ENCODE data around the gene ZNF331.

GRCh38 chr19:53509845-53510244 lies 28.1 kb upstream of the ZNF331 start:
- TF ChIP-seq ATF2 (CRISPR knock-in tag; IDR thresholded peaks at IDR 0.05; ENCODE audit: borderline replicate concordance, low read depth) = no peak
- TF ChIP-seq, protein P1, sequence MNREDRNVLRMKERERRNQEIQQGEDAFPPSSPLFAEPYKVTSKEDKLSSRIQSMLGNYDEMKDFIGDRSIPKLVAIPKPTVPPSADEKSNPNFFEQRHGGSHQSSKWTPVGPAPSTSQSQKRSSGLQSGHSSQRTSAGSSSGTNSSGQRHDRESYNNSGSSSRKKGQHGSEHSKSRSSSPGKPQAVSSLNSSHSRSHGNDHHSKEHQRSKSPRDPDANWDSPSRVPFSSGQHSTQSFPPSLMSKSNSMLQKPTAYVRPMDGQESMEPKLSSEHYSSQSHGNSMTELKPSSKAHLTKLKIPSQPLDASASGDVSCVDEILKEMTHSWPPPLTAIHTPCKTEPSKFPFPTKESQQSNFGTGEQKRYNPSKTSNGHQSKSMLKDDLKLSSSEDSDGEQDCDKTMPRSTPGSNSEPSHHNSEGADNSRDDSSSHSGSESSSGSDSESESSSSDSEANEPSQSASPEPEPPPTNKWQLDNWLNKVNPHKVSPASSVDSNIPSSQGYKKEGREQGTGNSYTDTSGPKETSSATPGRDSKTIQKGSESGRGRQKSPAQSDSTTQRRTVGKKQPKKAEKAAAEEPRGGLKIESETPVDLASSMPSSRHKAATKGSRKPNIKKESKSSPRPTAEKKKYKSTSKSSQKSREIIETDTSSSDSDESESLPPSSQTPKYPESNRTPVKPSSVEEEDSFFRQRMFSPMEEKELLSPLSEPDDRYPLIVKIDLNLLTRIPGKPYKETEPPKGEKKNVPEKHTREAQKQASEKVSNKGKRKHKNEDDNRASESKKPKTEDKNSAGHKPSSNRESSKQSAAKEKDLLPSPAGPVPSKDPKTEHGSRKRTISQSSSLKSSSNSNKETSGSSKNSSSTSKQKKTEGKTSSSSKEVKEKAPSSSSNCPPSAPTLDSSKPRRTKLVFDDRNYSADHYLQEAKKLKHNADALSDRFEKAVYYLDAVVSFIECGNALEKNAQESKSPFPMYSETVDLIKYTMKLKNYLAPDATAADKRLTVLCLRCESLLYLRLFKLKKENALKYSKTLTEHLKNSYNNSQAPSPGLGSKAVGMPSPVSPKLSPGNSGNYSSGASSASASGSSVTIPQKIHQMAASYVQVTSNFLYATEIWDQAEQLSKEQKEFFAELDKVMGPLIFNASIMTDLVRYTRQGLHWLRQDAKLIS (CRISPR knock-in tag; IDR thresholded peaks at IDR 0.05; ENCODE audit: borderline replicate concordance) = no peak
- TF ChIP-seq MAX (CRISPR knock-in tag; IDR thresholded peaks at IDR 0.05) = no peak
- no peak for TF ChIP-seq SP1 (CRISPR knock-in tag; conservative IDR thresholded peaks at IDR 0.05)
- TF ChIP-seq OVOL2 (CRISPR knock-in tag; IDR thresholded peaks at IDR 0.05; ENCODE audit: borderline replicate concordance) = no peak
- TF ChIP-seq ZNF281 (CRISPR knock-in tag; IDR thresholded peaks at IDR 0.05) = no peak
- TF ChIP-seq PRDM15 (CRISPR knock-in tag; IDR thresholded peaks at IDR 0.05) = no peak
- TF ChIP-seq, protein P2, sequence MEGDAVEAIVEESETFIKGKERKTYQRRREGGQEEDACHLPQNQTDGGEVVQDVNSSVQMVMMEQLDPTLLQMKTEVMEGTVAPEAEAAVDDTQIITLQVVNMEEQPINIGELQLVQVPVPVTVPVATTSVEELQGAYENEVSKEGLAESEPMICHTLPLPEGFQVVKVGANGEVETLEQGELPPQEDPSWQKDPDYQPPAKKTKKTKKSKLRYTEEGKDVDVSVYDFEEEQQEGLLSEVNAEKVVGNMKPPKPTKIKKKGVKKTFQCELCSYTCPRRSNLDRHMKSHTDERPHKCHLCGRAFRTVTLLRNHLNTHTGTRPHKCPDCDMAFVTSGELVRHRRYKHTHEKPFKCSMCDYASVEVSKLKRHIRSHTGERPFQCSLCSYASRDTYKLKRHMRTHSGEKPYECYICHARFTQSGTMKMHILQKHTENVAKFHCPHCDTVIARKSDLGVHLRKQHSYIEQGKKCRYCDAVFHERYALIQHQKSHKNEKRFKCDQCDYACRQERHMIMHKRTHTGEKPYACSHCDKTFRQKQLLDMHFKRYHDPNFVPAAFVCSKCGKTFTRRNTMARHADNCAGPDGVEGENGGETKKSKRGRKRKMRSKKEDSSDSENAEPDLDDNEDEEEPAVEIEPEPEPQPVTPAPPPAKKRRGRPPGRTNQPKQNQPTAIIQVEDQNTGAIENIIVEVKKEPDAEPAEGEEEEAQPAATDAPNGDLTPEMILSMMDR (IDR thresholded peaks at IDR 0.05) = no peak
- no peak for TF ChIP-seq USF1 (CRISPR knock-in tag; IDR thresholded peaks at IDR 0.05)
- TF ChIP-seq KAT7 (CRISPR knock-in tag; IDR thresholded peaks at IDR 0.05; ENCODE audit: borderline replicate concordance) = no peak
- TF ChIP-seq ZSCAN18 (CRISPR knock-in tag; IDR thresholded peaks at IDR 0.05) = no peak
- no peak for TF ChIP-seq NFYB (CRISPR knock-in tag; conservative IDR thresholded peaks at IDR 0.05; ENCODE audit: low read depth)
- TF ChIP-seq NFATC4 (CRISPR knock-in tag; IDR thresholded peaks at IDR 0.05) = no peak
- TF ChIP-seq GABPB1 (CRISPR knock-in tag; IDR thresholded peaks at IDR 0.05) = no peak

Data from WTC11 (cell line).